Common myeloid progenitor, CD34-positive (primary cell): Measurements from ENCODE around the gene MKNK1.
A peak's percentile ranks its signal among the peaks of the same experiment; 100 is the strongest.

ENCODE experiments used
- CTCF ChIA-PET: fragments of 350-600 bp; sonication (Branson Sonifier 250); formaldehyde crosslinking; loops from one replicate; lab custom pipeline; 2021; ENCODE audit warnings: antibody characterized with exemption; lab: Charles Lee
- POLR2A ChIA-PET: fragments of 350-600 bp; sonication (Branson Sonifier 250); formaldehyde crosslinking; loops from one replicate; lab custom pipeline; 2021; ENCODE audit warnings: antibody characterized with exemption; lab: Charles Lee
- DNase-seq, 3 donors: peaks; one replicate each; pipeline versions ENCODE4 v3.0.0 to v3.0.0-alpha.2; 2013
- H3K27ac ChIP-seq, 2 experiments: 1 replicate in 1 of 2; 2 replicates in 1 of 2; pipeline ENCODE4 v1.7.0; 2013; ENCODE audit warnings: inconsistent platforms in 2 of 2, low read length in 2 of 2, mild to moderate bottlenecking in 2 of 2, low read depth in 1 of 2, moderate library complexity in 1 of 2; ENCODE audit not compliant: severe bottlenecking in 2 of 2, insufficient read depth in 1 of 2, poor library complexity in 1 of 2
- H3K27me3 ChIP-seq, 5 experiments: replicated peaks in 2 of 5; 1 replicate in 3 of 5; 2 replicates in 2 of 5; pipeline versions ENCODE4 v1.6.1 to v1.7.0; 2013; ENCODE audit warnings: low read length in 4 of 5, mild to moderate bottlenecking in 2 of 5, moderate library complexity in 2 of 5, inconsistent platforms in 1 of 5; ENCODE audit not compliant: insufficient read depth in 5 of 5, control insufficient read depth in 4 of 5
- H3K36me3 ChIP-seq, 4 experiments: 1 replicate in 2 of 4; 2 replicates in 2 of 4; pipeline versions ENCODE4 v1.6.1 to v1.7.0; 2013; ENCODE audit warnings: low read length in 3 of 4, control low read depth in 1 of 4, mild to moderate bottlenecking in 1 of 4; ENCODE audit not compliant: control insufficient read depth in 4 of 4, insufficient read depth in 4 of 4
- H3K4me1 ChIP-seq, 4 experiments: 1 replicate in 3 of 4; 2 replicates in 1 of 4; pipeline versions ENCODE4 v1.6.1 to v1.7.1; 2013; ENCODE audit warnings: low read length in 3 of 4, mild to moderate bottlenecking in 3 of 4, control low read depth in 1 of 4, inconsistent platforms in 1 of 4, moderate library complexity in 1 of 4; ENCODE audit not compliant: control insufficient read depth in 4 of 4, insufficient read depth in 4 of 4; ENCODE audit errors: control extremely low read depth in 1 of 4
- H3K4me3 ChIP-seq, 7 experiments: 1 replicate in 4 of 7; 2 replicates in 3 of 7; pipeline versions ENCODE4 v1.5.1 to v1.7.0; 2013; ENCODE audit warnings: mild to moderate bottlenecking in 7 of 7, low read length in 6 of 7, moderate library complexity in 6 of 7, inconsistent platforms in 2 of 7, low read depth in 2 of 7, control low read depth in 1 of 7; ENCODE audit not compliant: insufficient read depth in 4 of 7, control insufficient read depth in 1 of 7; ENCODE audit errors: extremely low read depth in 1 of 7
- H3K9me3 ChIP-seq, 5 experiments: 1 replicate in 4 of 5; 2 replicates in 1 of 5; pipeline versions ENCODE4 v1.6.1 to v1.7.1; 2013; ENCODE audit warnings: low read length in 4 of 5, mild to moderate bottlenecking in 2 of 5, inconsistent platforms in 1 of 5, low read depth in 1 of 5, moderate library complexity in 1 of 5; ENCODE audit not compliant: control insufficient read depth in 4 of 5, insufficient read depth in 2 of 5; ENCODE audit errors: control extremely low read depth in 1 of 5
- WGBS: methylation state at CpG from one replicate; pipeline ENCODE4 v1.1.5; 2013; ENCODE audit not compliant: insufficient coverage; 5-methylcytosine and 5-hydroxymethylcytosine counted together

The MKNK1 gene

DNA sequence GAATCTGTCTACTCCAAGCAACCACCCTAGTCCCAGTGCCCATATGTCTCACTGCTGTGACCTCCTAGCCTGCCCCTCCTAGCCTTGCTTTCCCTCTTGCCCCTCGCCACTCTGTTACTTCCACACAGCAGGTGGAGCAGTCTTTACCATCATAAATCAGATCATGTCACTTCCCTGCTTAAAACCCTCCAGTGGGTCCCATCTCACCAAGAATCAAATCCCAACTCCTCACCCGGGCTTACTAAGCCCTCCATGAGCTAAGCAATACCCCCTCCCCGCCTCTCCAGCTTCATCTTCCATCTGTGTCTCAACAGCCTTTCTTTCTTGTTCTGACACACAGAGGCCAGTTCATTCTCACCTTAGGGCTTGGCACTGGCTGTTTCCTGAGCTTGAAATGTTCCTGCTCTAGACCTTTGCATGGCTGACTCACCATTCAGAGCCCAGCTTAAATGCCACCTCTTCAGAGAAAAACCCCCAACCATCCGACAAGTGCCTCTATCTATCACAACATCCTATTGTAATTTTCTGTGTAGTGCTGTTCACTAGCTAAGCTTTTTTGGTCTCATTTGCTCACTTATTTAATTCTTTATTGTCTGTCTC, 74.9 kb downstream of the MKNK1 start:
- no peaks in the 10 kb centered on the region for H3K9me3 ChIP-seq
- no peak for DNase-seq
- H3K4me1 ChIP-seq: peaks cover 0 to 12% (median 4%) of the 10 kb centered on the region in 4 experiments
- no peak overlapping the region for H3K4me3 ChIP-seq
- H3K36me3 ChIP-seq: no peaks in the 10 kb centered on the region
- CTCF ChIA-PET: interaction anchor here (1.0 to 10.8 kb wide), 20 partner anchors 9 to 196 kb away, joined by 3 to 161 read pairs (median 6); partner anchors contain the start of gene MKNK1
- WGBS: 63% methylated on average over 3 of the region's 4 CpGs
- no peak overlapping the region for H3K27ac ChIP-seq
- POLR2A ChIA-PET: no interaction called here
- peaks cover 7 to 70% (median 50%) of the 10 kb centered on the region in 5 experiments for H3K27me3 ChIP-seq

DNA sequence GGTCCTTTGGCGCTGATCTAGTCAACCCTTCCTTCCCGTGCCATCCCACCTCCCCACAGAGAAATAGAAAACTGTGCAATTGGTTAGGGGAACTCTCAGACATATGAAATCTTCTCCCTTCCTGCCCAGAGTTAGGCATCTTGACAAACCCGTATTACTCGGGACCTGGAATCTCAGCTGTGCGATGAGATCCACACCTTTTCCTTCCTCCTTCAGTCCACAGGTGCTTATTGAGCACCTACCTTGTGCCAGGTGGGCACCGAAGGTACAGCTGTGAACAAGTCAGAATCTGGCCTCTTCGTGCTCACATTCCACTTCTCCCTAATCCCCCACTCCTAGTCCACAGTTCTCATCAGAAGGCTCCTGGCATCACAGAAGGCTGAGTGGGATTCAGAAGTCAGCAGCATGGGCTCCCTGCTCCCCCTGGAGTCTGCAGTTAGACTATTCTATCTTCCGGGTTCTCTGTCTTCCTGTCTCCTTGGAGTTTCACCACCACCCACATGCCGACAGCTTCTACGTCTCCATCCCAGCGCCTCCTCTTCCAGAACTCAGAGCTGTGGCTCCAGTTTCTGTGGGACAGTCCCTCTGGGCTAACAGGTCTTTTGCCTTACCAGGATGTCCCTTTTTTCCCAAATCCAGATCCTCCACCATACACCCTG, 75.6 kb downstream of the MKNK1 start:
- Histone ChIP-seq H3K4me1 (peaks cover 0 to 8% (median 3%) of the 10 kb centered on the region in 4 experiments), H3K4me3 (no peak overlapping the region), H3K9me3 (no peaks in the 10 kb centered on the region), H3K36me3 (no peaks in the 10 kb centered on the region), H3K27ac (no peak overlapping the region), H3K27me3 (peaks cover under 1 to 63% (median 50%) of the 10 kb centered on the region in 5 experiments)
- WGBS: 33% methylated on average over 9 of the region's 11 CpGs
- DNase-seq: no peak
- ChIA-PET CTCF (interaction anchor here (0.9 to 10.8 kb wide), 22 partner anchors 11 to 197 kb away, joined by 3 to 161 read pairs (median 6); partner anchors contain the start of gene MKNK1), POLR2A (no interaction called here)

DNA sequence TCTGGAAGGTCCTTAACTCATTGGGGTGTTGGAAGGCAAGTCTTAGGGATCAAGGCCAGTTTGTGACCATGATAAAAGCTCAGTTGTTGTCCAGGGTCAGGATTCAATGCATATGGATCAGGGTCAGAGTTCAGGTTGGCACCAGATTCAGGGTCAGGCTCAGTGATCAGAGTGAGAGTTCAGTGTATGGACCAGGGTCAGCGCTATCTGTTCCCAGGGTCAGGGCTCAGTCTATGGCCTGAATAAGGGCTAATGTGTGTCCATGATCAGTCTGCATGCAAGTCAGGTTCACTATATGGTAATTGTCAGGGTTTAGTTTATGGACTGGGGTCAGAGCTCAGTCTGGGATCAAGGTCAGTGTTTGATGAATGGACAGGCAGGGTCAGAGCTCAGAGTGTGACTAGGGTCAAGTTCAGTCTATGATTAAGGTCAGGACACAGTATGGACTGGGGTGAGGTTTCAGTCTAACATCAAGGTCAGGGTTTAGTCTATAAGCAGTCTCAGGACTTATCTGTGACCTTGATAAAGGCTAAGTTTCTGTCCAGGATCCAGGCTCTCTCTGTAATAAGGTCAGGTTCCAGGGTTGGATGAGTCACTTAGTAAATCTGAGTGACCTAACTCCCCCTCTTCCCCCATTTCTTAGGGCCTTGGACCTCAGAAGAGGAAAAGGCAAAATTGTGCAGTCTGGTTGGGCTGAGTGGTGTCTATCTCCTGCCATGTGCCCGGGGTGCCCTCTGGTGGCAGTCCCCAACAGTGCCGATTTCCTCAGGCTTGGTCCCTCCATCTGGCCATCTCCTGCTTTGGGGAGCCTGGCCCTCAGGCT, 76.4 kb downstream of the MKNK1 start:
- ChIA-PET POLR2A (no interaction called here), CTCF (interaction anchor here (0.6 to 10.8 kb wide), 23 partner anchors 9 to 198 kb away, joined by 3 to 161 read pairs (median 4); partner anchors contain the start of gene DMBX1)
- Histone ChIP-seq H3K4me1 (peaks cover 0 to 8% (median 3%) of the 10 kb centered on the region in 4 experiments), H3K36me3 (no peaks in the 10 kb centered on the region), H3K27ac (no peak overlapping the region), H3K27me3 (peaks cover 0 to 60% (median 49%) of the 10 kb centered on the region in 5 experiments), H3K9me3 (no peaks in the 10 kb centered on the region), H3K4me3 (no peak overlapping the region)
- 33% methylated on average over 3 of the region's 3 CpGs for WGBS
- peak; percentile 63 to 79 (median 72) for DNase-seq

DNA sequence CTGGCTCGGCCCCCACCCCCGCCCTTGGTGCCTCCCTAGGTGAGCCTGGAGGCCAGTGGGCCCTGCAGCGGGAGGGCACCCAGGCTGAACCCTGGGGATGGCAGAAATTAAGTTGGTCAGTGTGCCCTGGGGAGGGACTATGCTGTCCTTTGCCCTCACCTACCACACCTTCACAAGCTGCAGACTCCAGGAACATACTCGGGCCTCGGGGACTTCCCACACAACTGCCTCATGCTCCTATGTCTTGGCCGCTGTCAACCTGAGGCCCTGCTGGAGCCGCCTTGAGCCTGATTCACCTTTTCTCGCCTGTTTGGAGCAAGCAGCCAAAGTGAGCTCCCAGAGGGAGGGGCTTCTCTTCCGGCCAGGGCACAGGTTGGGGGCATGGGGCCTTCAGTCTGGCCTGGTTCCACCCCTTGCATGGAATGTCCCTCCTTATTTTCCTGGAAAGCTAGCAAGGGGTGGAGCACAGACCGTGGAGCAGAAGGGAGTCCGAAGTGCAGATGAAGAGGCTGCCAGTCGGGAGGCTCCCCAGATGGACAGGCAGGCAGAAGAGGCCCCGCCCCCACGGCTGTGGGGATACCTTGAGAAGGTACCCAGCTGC, 77.3 kb downstream of the MKNK1 start:
- ChIA-PET POLR2A (no interaction called here), CTCF (interaction anchor here (0.8 to 10.8 kb wide), 20 partner anchors 9 to 199 kb away, joined by 3 to 161 read pairs (median 5); partner anchors contain the start of gene DMBX1)
- Histone ChIP-seq H3K27ac (no peak overlapping the region), H3K27me3 (peaks cover 0 to 54% (median 46%) of the 10 kb centered on the region in 5 experiments), H3K9me3 (no peaks in the 10 kb centered on the region), H3K4me3 (no peak overlapping the region), H3K4me1 (peaks cover 0 to 15% (median 8%) of the 10 kb centered on the region in 4 experiments), H3K36me3 (no peaks in the 10 kb centered on the region)
- 77% methylated on average over 11 of the region's 14 CpGs for WGBS
- DNase-seq: no peak

DNA sequence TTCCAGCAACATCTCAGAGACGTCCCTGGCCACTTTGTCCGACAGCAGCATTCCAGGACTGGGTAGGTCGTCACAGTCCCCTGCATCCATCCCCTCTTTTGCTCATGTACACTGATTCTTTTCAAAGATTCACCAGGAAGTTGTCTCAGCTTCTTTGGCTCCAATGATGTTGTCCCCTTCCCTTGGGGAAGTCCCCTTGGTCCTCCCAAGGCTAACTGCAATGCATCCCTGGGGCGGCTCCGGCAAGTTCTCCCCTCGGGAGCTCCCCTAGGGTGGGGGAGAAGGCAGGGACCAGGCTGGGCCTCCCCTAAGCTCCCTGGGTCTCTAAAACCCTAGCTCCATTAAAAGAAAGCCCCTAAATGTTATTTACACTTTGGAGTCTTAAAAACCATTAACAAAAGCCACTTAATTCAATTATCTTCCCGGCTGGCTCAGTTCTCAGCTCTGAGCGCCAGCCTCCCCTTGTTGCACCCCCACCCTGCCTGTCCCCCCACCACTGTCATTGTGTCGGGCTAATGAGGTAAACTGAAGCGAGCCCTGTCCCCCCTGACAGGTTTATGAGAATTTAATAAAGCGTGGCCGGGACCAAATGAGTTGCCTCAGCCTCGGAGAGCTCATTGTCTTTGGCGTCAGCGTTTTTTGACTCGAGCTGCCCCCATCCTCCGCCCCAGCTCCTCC, 77.9 kb downstream of the MKNK1 start:
- no peaks in the 10 kb centered on the region for H3K36me3 ChIP-seq
- peak overlapping the region in 1 of 2 experiments; percentile 3 for H3K27ac ChIP-seq
- no peaks in the 10 kb centered on the region for H3K9me3 ChIP-seq
- H3K27me3 ChIP-seq: peaks cover 0 to 50% (median 41%) of the 10 kb centered on the region in 5 experiments
- 69% methylated on average over 14 of the region's 17 CpGs for WGBS
- no peak for DNase-seq
- CTCF ChIA-PET: interaction anchor here (1.1 to 10.8 kb wide), 11 partner anchors 8 to 124 kb away, joined by 3 to 161 read pairs (median 8); partner anchors contain the start of gene DMBX1
- no peak overlapping the region for H3K4me3 ChIP-seq
- POLR2A ChIA-PET: no interaction called here
- peaks cover 0 to 18% (median 10%) of the 10 kb centered on the region in 4 experiments for H3K4me1 ChIP-seq

DNA sequence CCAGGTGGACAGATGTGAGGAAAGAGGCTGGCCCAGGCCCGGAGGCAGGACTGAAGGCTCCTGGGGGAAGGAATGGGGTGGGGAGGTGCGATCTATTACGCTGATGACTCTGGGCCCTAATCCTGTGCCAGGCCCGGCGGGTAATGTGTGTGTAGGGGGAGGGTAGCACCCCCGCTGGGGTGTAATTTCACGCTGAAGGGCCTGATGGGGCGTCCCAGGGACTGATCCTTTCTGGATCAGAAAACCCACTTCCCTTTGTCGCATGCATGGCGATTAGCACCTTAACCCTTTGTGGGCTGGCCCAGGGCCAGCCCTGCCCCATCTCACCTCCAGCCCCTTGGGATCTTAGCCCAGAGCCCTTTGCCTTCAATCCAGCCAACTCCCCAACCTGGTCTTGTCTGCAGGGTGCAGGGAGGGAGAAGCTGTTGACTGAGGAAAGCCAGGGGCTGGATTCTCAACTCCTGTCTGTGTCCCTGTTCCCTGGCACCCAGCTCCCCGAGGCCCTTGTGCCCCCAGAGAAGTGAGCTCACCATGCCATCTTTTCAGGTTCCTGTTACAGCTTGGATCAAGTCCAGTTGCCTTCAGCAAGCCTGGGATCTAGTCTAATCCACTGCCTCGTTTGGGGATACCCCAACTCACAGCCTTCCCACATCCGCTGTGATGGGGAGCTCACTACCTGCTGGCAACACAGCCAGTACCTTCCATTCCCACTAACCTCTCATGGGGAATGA, 78.7 kb downstream of the MKNK1 start:
- Histone ChIP-seq H3K36me3 (no peaks in the 10 kb centered on the region), H3K4me1 (peaks cover 0 to 18% (median 10%) of the 10 kb centered on the region in 4 experiments), H3K4me3 (no peak overlapping the region), H3K27me3 (peaks cover 0 to 46% (median 35%) of the 10 kb centered on the region in 5 experiments), H3K27ac (no peak overlapping the region), H3K9me3 (no peaks in the 10 kb centered on the region)
- ChIA-PET CTCF (interaction anchor here (1.1 to 10.8 kb wide), 10 partner anchors 8 to 116 kb away, joined by 3 to 161 read pairs (median 10); partner anchors contain the start of gene DMBX1), POLR2A (no interaction called here)
- 55% methylated on average over 7 of the region's 13 CpGs for WGBS
- no peak for DNase-seq
